Type B pancreatic cell (in vitro differentiated cells): Measurements from ENCODE around the gene PKNOX1. TPM values are rescaled to one million over a fixed set of nuclear protein-coding genes. Genes with fewer than 3 reads are reported as not detected.
"Not testable (repeated sequence)": the region's sequence is repeated elsewhere in the genome, so short reads cannot be mapped to it uniquely, and the experiment has no call there.

Experiments
- DNase-seq: peaks from one replicate; pipeline ENCODE4 v3.0.0; 2021; ENCODE audit warnings: mixed read lengths; ENCODE audit not compliant: unreplicated experiment; ENCODE audit errors: extremely low spot score
- H3K27ac Mint-ChIP-seq: 2 replicates; pipeline ENCODE4 v1.8.0; 2021; ENCODE audit warnings: mild to moderate bottlenecking, mixed read lengths
- H3K27me3 Mint-ChIP-seq: 2 replicates; pipeline ENCODE4 v1.8.0; 2021; ENCODE audit warnings: mixed read lengths
- H3K36me3 Mint-ChIP-seq: 2 replicates; pipeline ENCODE4 v1.8.0; 2021; ENCODE audit warnings: mixed read lengths
- H3K4me1 Mint-ChIP-seq: one replicate; pipeline ENCODE4 v1.8.0; 2021; ENCODE audit warnings: mixed read lengths; ENCODE audit not compliant: unreplicated experiment
- H3K4me3 Mint-ChIP-seq: 2 replicates; pipeline ENCODE4 v1.8.0; 2021; ENCODE audit warnings: mild to moderate bottlenecking, mixed read lengths
- H3K9me3 Mint-ChIP-seq: 2 replicates; pipeline ENCODE4 v1.8.0; 2021; ENCODE audit warnings: mixed read lengths
- total RNA-seq: library from RNA; stranded (reverse); gene quantifications from 2 replicates; pipeline ENCODE4 v1.2.1, GENCODE V29; 2021; ENCODE audit warnings: low replicate concordance

Gene PKNOX1
- total RNA-seq, 1 donor from 2014 or later, result 25.4 TPM

GRCh38 chr21:43045876-43046821, 71.8 kb downstream of the PKNOX1 start:
- not testable (repeated sequence) for H3K27ac Mint-ChIP-seq, DNase-seq, H3K36me3 Mint-ChIP-seq, H3K9me3 Mint-ChIP-seq, H3K4me1 Mint-ChIP-seq, H3K4me3 Mint-ChIP-seq, H3K27me3 Mint-ChIP-seq

- not testable (repeated sequence) for H3K4me1 Mint-ChIP-seq, H3K27me3 Mint-ChIP-seq, DNase-seq, H3K27ac Mint-ChIP-seq, H3K9me3 Mint-ChIP-seq, H3K4me3 Mint-ChIP-seq, H3K36me3 Mint-ChIP-seq
Observed at GRCh38 chr21:43053112-43053511, 78.8 kb downstream of the PKNOX1 start.

- H3K4me1 Mint-ChIP-seq, H3K9me3 Mint-ChIP-seq, DNase-seq, H3K27me3 Mint-ChIP-seq, H3K4me3 Mint-ChIP-seq, H3K27ac Mint-ChIP-seq, H3K36me3 Mint-ChIP-seq: not testable (repeated sequence)
Observed at GRCh38 chr21:43062955-43063664, 88.7 kb downstream of the PKNOX1 start.

- H3K4me3 Mint-ChIP-seq, H3K27ac Mint-ChIP-seq, DNase-seq, H3K36me3 Mint-ChIP-seq, H3K27me3 Mint-ChIP-seq, H3K4me1 Mint-ChIP-seq, H3K9me3 Mint-ChIP-seq: not testable (repeated sequence)
Observed at GRCh38 chr21:43064265-43064917, 90.0 kb downstream of the PKNOX1 start.

GRCh38 chr21:43065991-43066390, 91.6 kb downstream of the PKNOX1 start:
- H3K27ac Mint-ChIP-seq, H3K4me3 Mint-ChIP-seq, H3K9me3 Mint-ChIP-seq, DNase-seq, H3K27me3 Mint-ChIP-seq, H3K4me1 Mint-ChIP-seq, H3K36me3 Mint-ChIP-seq: not testable (repeated sequence)

GRCh38 chr21:43066690-43067089, 92.3 kb downstream of the PKNOX1 start:
- H3K9me3 Mint-ChIP-seq, H3K4me3 Mint-ChIP-seq, H3K36me3 Mint-ChIP-seq, DNase-seq, H3K27ac Mint-ChIP-seq, H3K4me1 Mint-ChIP-seq, H3K27me3 Mint-ChIP-seq: not testable (repeated sequence)

GRCh38 chr21:43068065-43068464, 93.7 kb downstream of the PKNOX1 start:
- not testable (repeated sequence) for H3K27me3 Mint-ChIP-seq, H3K9me3 Mint-ChIP-seq, H3K36me3 Mint-ChIP-seq, H3K4me3 Mint-ChIP-seq, DNase-seq, H3K27ac Mint-ChIP-seq, H3K4me1 Mint-ChIP-seq

GRCh38 chr21:43069682-43070081, 95.3 kb downstream of the PKNOX1 start:
- not testable (repeated sequence) for H3K27ac Mint-ChIP-seq, H3K4me3 Mint-ChIP-seq, H3K4me1 Mint-ChIP-seq, DNase-seq, H3K36me3 Mint-ChIP-seq, H3K9me3 Mint-ChIP-seq, H3K27me3 Mint-ChIP-seq

- not testable (repeated sequence) for H3K9me3 Mint-ChIP-seq, H3K27ac Mint-ChIP-seq, H3K4me3 Mint-ChIP-seq, H3K4me1 Mint-ChIP-seq, H3K36me3 Mint-ChIP-seq, H3K27me3 Mint-ChIP-seq, DNase-seq
Observed at GRCh38 chr21:43072742-43073141, 98.4 kb downstream of the PKNOX1 start.

GRCh38 chr21:43074401-43075169, 100.2 kb downstream of the PKNOX1 start:
- H3K27ac Mint-ChIP-seq, H3K4me3 Mint-ChIP-seq, H3K27me3 Mint-ChIP-seq, H3K9me3 Mint-ChIP-seq, DNase-seq, H3K36me3 Mint-ChIP-seq, H3K4me1 Mint-ChIP-seq: not testable (repeated sequence)

- not testable (repeated sequence) for H3K4me3 Mint-ChIP-seq, H3K27me3 Mint-ChIP-seq, H3K36me3 Mint-ChIP-seq, H3K9me3 Mint-ChIP-seq, H3K4me1 Mint-ChIP-seq, DNase-seq, H3K27ac Mint-ChIP-seq
Observed at GRCh38 chr21:43075170-43076022, 101.0 kb downstream of the PKNOX1 start, which contains the start of gene CBS. TSS of gene CBS (minus strand) at chr21:43075835. CDS start at chr21:43072193, 3,642 bp downstream.

GRCh38 chr21:43076023-43076637, 101.8 kb downstream of the PKNOX1 start:
- DNase-seq, H3K4me1 Mint-ChIP-seq, H3K36me3 Mint-ChIP-seq, H3K9me3 Mint-ChIP-seq, H3K4me3 Mint-ChIP-seq, H3K27ac Mint-ChIP-seq, H3K27me3 Mint-ChIP-seq: not testable (repeated sequence)
